ENCODE data around the gene LRRC32. TPM values are rescaled to one million over a fixed set of nuclear protein-coding genes. Genes with fewer than 3 reads are reported as not detected.

LRRC32 gene
- total RNA-seq, 1 donor from 2014 or later, result 0.39 TPM

DNA sequence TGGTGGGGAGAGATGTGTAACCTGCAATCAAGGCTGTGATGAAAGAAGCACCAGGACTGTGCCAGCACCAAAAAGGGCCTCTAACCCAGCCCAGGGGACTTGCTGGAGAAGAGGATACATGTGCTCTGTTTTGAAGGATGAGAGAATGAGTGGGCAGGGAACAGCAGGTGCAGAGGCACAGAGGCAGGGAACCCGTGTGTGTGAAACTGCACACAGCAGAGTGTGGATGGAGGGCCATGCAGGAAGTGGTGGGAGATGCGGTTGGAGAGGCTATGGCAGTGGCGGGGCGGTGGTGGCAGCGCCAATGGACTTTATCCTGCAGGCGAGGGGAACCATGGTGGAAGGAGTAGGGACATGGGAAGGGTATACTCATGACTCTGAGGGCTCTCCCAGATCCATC, 25.2 kb upstream of the LRRC32 start:
- no peak overlapping the region for H3K27ac Mint-ChIP-seq (ENCODE audit: unreplicated experiment)
- TF ChIP-seq CTCF (IDR thresholded peaks at IDR 0.05; ENCODE audit: partially characterized antibody, unreplicated experiment), result no peak
- DNase-seq, result no peak
- peaks cover 2% of the 10 kb centered on the region for H3K27me3 Mint-ChIP-seq (ENCODE audit: unreplicated experiment)
- no peak overlapping the region for H3K4me3 Mint-ChIP-seq (ENCODE audit: unreplicated experiment)
- H3K4me1 Mint-ChIP-seq (ENCODE audit: low read depth, unreplicated experiment), result peaks cover 13% of the 10 kb centered on the region
- H3K36me3 Mint-ChIP-seq (ENCODE audit: unreplicated experiment), result no peaks in the 10 kb centered on the region
- H3K9me3 Mint-ChIP-seq (ENCODE audit: unreplicated experiment), result peaks cover 5% of the 10 kb centered on the region

GRCh38 chr11:76695133-76695532, 24.6 kb upstream of the LRRC32 start:
- Mint-ChIP-seq H3K27me3 (ENCODE audit: unreplicated experiment) (no peaks in the 10 kb centered on the region), H3K27ac (ENCODE audit: unreplicated experiment) (no peak overlapping the region), H3K9me3 (ENCODE audit: unreplicated experiment) (peaks cover 5% of the 10 kb centered on the region), H3K4me1 (ENCODE audit: low read depth, unreplicated experiment) (peaks cover 8% of the 10 kb centered on the region), H3K36me3 (ENCODE audit: unreplicated experiment) (no peaks in the 10 kb centered on the region), H3K4me3 (ENCODE audit: unreplicated experiment) (no peak overlapping the region)
- no peak for DNase-seq
- TF ChIP-seq CTCF (IDR thresholded peaks at IDR 0.05; ENCODE audit: partially characterized antibody, unreplicated experiment), result no peak

DNA sequence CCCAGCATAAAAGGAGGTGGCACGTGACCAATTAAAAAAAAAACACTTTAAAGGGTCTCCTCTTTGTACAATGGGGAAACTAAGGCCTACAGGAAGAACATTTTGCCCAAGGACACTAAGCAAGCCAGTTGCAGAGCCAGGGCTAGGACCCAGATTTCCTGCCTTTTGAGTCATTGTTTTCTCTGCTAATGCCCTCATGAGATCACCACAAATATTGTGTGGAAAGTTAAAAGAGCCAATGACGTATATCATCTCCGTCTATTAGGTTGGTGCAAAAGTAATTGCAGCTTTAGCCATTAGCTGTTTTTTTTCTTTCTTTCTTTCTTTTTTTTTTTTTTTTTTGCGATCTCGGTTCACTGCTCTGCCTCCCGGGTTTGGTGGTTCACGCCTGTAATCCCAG, 24.1 kb upstream of the LRRC32 start:
- Mint-ChIP-seq H3K4me3 (ENCODE audit: unreplicated experiment) (no peak overlapping the region), H3K27me3 (ENCODE audit: unreplicated experiment) (no peaks in the 10 kb centered on the region), H3K4me1 (ENCODE audit: low read depth, unreplicated experiment) (peaks cover 5% of the 10 kb centered on the region), H3K27ac (ENCODE audit: unreplicated experiment) (no peak overlapping the region), H3K36me3 (ENCODE audit: unreplicated experiment) (no peaks in the 10 kb centered on the region), H3K9me3 (ENCODE audit: unreplicated experiment) (peaks cover 2% of the 10 kb centered on the region)
- DNase-seq, result no peak
- no peak for TF ChIP-seq CTCF (IDR thresholded peaks at IDR 0.05; ENCODE audit: partially characterized antibody, unreplicated experiment)

DNA sequence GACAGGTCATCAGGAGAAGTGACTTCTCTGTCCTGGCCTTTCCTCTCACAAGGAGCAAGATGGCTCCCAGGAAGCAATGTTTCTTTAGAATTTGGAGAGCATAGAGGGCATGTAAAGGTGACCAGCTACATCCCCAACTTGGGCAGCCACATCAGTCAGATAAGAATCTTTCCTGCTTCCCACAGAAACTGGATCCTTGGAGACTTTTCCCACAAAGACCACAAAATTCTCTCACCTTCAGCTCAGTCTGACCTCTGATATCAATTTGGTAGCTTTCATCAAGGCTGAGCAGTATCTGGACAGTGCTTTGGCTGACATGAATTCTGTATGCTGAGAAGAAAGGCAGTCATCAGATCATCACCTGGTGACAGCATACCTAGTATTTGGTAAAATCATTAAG, 23.3 kb upstream of the LRRC32 start:
- Mint-ChIP-seq H3K9me3 (ENCODE audit: unreplicated experiment) (peaks cover 2% of the 10 kb centered on the region), H3K27me3 (ENCODE audit: unreplicated experiment) (no peaks in the 10 kb centered on the region), H3K27ac (ENCODE audit: unreplicated experiment) (no peak overlapping the region), H3K4me3 (ENCODE audit: unreplicated experiment) (no peak overlapping the region), H3K36me3 (ENCODE audit: unreplicated experiment) (no peaks in the 10 kb centered on the region), H3K4me1 (ENCODE audit: low read depth, unreplicated experiment) (peaks cover 3% of the 10 kb centered on the region)
- no peak for DNase-seq
- no peak for TF ChIP-seq CTCF (IDR thresholded peaks at IDR 0.05; ENCODE audit: partially characterized antibody, unreplicated experiment)

DNA sequence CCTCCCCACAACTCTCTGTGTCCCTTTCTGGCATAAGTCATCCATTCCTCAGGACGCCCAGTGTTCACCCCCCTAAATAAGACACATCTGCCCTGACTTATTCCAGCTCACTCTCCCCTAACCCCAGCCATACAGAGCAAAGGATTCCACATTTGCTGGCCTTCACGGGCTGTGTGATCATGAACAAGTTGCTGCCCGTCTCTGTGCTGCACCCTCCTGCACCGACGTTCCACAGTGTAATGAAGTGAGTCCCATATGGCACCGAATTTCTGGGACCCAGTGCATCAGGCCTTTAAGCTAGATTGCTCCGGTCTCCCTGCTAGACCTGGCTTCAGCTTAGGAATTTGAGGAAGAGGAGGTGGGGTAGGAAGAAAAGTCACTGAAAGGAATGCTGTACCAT, 22.4 kb upstream of the LRRC32 start:
- no peak for TF ChIP-seq CTCF (IDR thresholded peaks at IDR 0.05; ENCODE audit: partially characterized antibody, unreplicated experiment)
- Mint-ChIP-seq H3K9me3 (ENCODE audit: unreplicated experiment) (peaks cover 2% of the 10 kb centered on the region), H3K4me1 (ENCODE audit: low read depth, unreplicated experiment) (peaks cover 2% of the 10 kb centered on the region), H3K4me3 (ENCODE audit: unreplicated experiment) (no peak overlapping the region), H3K27me3 (ENCODE audit: unreplicated experiment) (peaks cover 1% of the 10 kb centered on the region), H3K36me3 (ENCODE audit: unreplicated experiment) (no peaks in the 10 kb centered on the region), H3K27ac (ENCODE audit: unreplicated experiment) (no peak overlapping the region)
- DNase-seq, result no peak
